SK-N-SH (cell line): ENCODE results near the gene SYNGR4.

Source experiments
- EP300 ChIP-seq, 2 experiments: IDR thresholded peaks; 2 replicates each; pipeline versions ENCODE4 v1.4.0 to v1.6.1; 2012; ENCODE audit warnings: borderline replicate concordance in 1 of 2, low read depth in 1 of 2, low read length in 1 of 2
- GATA2 ChIP-seq: sonication (generic); formaldehyde crosslinking; IDR thresholded peaks from 2 replicates; pipeline ENCODE4 v1.5.0; 2020; ENCODE audit warnings: mild to moderate bottlenecking, missing genetic modification reagents
- MAX ChIP-seq: IDR thresholded peaks from 2 replicates; pipeline ENCODE4 v1.4.0; 2012; ENCODE audit warnings: low read depth
- POLR2AphosphoS5 ChIP-seq: IDR thresholded peaks from 2 replicates; pipeline ENCODE4 v1.6.1; 2012; ENCODE audit warnings: low read depth, low read length
- TF ChIP-seq, protein P1 (sequence below): fragments of 200-600 bp; sonication (generic); IDR thresholded peaks from 2 replicates; pipeline ENCODE4 v1.6.1; 2017; ENCODE audit warnings: antibody characterized with exemption, mild to moderate bottlenecking, moderate library complexity
- TF ChIP-seq, protein P2 (sequence below): IDR thresholded peaks from 2 replicates; pipeline ENCODE4 v1.4.0; 2012; ENCODE audit warnings: low read depth, borderline replicate concordance

- TF ChIP-seq, protein P1, sequence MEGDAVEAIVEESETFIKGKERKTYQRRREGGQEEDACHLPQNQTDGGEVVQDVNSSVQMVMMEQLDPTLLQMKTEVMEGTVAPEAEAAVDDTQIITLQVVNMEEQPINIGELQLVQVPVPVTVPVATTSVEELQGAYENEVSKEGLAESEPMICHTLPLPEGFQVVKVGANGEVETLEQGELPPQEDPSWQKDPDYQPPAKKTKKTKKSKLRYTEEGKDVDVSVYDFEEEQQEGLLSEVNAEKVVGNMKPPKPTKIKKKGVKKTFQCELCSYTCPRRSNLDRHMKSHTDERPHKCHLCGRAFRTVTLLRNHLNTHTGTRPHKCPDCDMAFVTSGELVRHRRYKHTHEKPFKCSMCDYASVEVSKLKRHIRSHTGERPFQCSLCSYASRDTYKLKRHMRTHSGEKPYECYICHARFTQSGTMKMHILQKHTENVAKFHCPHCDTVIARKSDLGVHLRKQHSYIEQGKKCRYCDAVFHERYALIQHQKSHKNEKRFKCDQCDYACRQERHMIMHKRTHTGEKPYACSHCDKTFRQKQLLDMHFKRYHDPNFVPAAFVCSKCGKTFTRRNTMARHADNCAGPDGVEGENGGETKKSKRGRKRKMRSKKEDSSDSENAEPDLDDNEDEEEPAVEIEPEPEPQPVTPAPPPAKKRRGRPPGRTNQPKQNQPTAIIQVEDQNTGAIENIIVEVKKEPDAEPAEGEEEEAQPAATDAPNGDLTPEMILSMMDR: no peak
- TF ChIP-seq MAX (no peak), GATA2 (CRISPR knock-in tag) (no peak), POLR2AphosphoS5 (no peak), EP300 (IDR thresholded peaks at IDR 0.05; ENCODE audit: borderline replicate concordance in 1 of 2, low read depth in 1 of 2, low read length in 1 of 2) (no peak)
- TF ChIP-seq, protein P2, sequence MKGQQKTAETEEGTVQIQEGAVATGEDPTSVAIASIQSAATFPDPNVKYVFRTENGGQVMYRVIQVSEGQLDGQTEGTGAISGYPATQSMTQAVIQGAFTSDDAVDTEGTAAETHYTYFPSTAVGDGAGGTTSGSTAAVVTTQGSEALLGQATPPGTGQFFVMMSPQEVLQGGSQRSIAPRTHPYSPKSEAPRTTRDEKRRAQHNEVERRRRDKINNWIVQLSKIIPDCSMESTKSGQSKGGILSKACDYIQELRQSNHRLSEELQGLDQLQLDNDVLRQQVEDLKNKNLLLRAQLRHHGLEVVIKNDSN: no peak
These were observed 22.8 kb downstream of the SYNGR4 start for GRCh38 chr19:48386981-48387380.
